GM21367 (cell line): ENCODE measurements around the gene LMF1.
"Not testable (repeated sequence)": the region's sequence is repeated elsewhere in the genome, so short reads cannot be mapped to it uniquely, and the experiment has no call there.

Source experiments
- ATAC-seq: cut with Tn5 transposase; IDR thresholded peaks from one replicate; pipeline ENCODE4 v1.9.1; 2021; ENCODE audit not compliant: unreplicated experiment

The LMF1 gene

GRCh38 chr16:838741-839140 lies 132.0 kb downstream of the LMF1 start:
- no peak for ATAC-seq

GRCh38 chr16:836822-837221 lies 134.0 kb downstream of the LMF1 start:
- not testable (repeated sequence) for ATAC-seq

GRCh38 chr16:836221-836620 lies 134.6 kb downstream of the LMF1 start:
- no peak for ATAC-seq

- ATAC-seq: no peak
Measured at GRCh38 chr16:835373-835772, 135.4 kb downstream of the LMF1 start.

- no peak for ATAC-seq
Measured at GRCh38 chr16:833411-833810, 137.4 kb downstream of the LMF1 start.

GRCh38 chr16:832652-833336 lies 138.0 kb downstream of the LMF1 start:
- ATAC-seq: no peak

GRCh38 chr16:831571-832413 lies 139.0 kb downstream of the LMF1 start:
- no peak for ATAC-seq

GRCh38 chr16:830871-831570 lies 139.8 kb downstream of the LMF1 start:
- no peak for ATAC-seq

- ATAC-seq: no peak
Measured at GRCh38 chr16:830107-830870, 140.5 kb downstream of the LMF1 start.

GRCh38 chr16:828891-829290 lies 141.9 kb downstream of the LMF1 start:
- ATAC-seq: no peak

- ATAC-seq: no peak
Measured at GRCh38 chr16:827513-827912, 143.3 kb downstream of the LMF1 start.

- ATAC-seq: no peak
Measured at GRCh38 chr16:825341-826061, 145.3 kb downstream of the LMF1 start.

- no peak for ATAC-seq
Measured at GRCh38 chr16:824601-825000, 146.2 kb downstream of the LMF1 start.

GRCh38 chr16:824194-824593 lies 146.6 kb downstream of the LMF1 start:
- ATAC-seq: no peak

- no peak for ATAC-seq
Measured at GRCh38 chr16:822909-823297, 147.9 kb downstream of the LMF1 start.

GRCh38 chr16:822174-822908 lies 148.4 kb downstream of the LMF1 start:
- no peak for ATAC-seq

GRCh38 chr16:821751-822150 lies 149.0 kb downstream of the LMF1 start:
- ATAC-seq: no peak

- no peak for ATAC-seq
Measured at GRCh38 chr16:820748-821147, 150.0 kb downstream of the LMF1 start.

- ATAC-seq: not testable (repeated sequence)
Measured at GRCh38 chr16:820044-820408, 150.8 kb downstream of the LMF1 start.
